AG04449 (cell line): Measurements from ENCODE around the gene CISTR.

Experiments
- CTCF ChIA-PET: fragments of 350-600 bp; formaldehyde crosslinking; extraction: SDS; loops from one replicate; lab custom pipeline; 2021; ENCODE audit warnings: antibody characterized with exemption; lab: Yijun Ruan, JAX
- POLR2A ChIA-PET: fragments of 400-600, 350-600 bp; formaldehyde crosslinking; extraction: SDS; loops from one replicate; lab custom pipeline; 2020; ENCODE audit warnings: antibody characterized with exemption, inconsistent platforms; lab: Yijun Ruan, JAX
- DNase-seq: peaks from one replicate; pipeline ENCODE4 v3.0.0-alpha.2; 2010; ENCODE audit warnings: low read depth, low spot score
- H3K4me3 ChIP-seq: 2 replicates; pipeline ENCODE4 v1.5.1; 2011; ENCODE audit warnings: low read depth, mild to moderate bottlenecking, control low read depth, low read length
- TF ChIP-seq, protein P1 (sequence below): IDR thresholded peaks from one replicate; pipeline ENCODE4 v1.5.1; 2011; ENCODE audit warnings: mild to moderate bottlenecking, moderate library complexity, low read length, control low read depth, inconsistent platforms; ENCODE audit not compliant: insufficient read depth; ENCODE audit errors: missing control alignments

CISTR gene

DNA sequence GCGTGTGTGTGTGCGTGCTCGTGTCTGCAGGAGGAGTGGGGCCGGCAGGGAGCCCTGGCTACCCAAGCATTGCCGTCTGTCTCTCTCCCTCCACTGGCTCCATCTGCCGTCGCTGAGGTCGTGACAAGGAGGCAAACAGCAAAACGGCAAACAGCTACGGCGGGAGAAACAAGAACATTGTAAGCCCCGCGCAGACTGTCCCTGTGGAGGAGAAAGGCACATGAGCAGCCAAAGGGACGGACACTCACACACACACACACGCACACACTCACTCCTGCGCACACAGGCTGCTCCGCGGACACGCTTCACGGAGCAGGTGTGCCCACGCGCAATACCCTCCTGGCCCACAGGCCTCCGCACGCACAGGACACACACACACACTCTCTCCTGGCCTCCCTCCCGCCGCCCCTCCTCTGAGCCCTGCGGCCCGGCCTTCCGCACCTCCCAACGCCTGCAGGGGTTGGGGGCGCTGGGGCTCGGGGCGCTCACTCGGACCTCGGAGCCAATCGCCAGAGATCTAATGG lies 905 bp downstream of the CISTR start:
- ChIA-PET CTCF (interaction anchor here (2.5 to 7.8 kb wide), 6 partner anchors 9 to 52 kb away, joined by 14 to 71 read pairs (median 22); no protein-coding TSS in a partner anchor), POLR2A (no interaction called here)
- TF ChIP-seq, protein P1, sequence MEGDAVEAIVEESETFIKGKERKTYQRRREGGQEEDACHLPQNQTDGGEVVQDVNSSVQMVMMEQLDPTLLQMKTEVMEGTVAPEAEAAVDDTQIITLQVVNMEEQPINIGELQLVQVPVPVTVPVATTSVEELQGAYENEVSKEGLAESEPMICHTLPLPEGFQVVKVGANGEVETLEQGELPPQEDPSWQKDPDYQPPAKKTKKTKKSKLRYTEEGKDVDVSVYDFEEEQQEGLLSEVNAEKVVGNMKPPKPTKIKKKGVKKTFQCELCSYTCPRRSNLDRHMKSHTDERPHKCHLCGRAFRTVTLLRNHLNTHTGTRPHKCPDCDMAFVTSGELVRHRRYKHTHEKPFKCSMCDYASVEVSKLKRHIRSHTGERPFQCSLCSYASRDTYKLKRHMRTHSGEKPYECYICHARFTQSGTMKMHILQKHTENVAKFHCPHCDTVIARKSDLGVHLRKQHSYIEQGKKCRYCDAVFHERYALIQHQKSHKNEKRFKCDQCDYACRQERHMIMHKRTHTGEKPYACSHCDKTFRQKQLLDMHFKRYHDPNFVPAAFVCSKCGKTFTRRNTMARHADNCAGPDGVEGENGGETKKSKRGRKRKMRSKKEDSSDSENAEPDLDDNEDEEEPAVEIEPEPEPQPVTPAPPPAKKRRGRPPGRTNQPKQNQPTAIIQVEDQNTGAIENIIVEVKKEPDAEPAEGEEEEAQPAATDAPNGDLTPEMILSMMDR, result no peak
- no peak for DNase-seq
- peak overlapping the region; percentile 30 for H3K4me3 ChIP-seq

DNA sequence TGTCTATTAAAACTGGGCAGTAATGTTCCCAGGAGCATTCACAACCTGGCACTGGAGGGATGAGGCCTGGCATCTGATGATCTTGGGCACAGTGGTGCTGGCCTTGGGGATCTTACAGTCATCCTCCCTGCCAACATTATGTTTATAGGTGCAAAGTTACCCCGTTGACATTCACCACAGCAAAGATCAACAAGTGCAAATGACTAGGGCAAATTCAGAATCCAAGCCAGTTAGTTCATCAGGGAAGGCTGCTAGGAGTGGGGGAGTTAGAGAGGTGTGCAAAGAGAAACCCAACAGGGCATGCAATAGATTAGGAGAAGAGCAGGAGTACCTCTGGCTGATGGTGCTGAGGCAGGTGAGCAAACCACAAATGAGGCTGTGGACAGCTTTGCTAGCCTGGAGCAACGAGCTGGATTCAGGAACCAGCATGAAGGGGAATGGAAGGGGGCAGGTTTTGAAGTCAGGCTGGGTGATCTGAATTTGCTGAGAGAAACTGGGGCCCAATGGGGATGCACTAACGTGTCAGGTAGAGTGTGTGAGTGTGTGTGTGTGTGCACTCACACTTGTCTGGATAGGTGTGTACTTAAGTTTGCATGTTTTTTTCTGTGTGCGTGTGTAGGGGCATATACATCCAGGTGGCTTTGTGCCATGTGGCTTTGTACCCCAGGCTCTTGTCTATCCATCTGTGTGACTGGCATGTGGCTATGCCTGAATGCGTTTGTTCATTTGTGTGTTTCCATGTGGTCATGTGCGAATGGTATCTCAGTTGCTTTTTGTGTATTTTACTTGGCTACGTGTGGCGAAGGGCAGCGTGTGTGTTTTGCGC lies 1.6 kb downstream of the CISTR start:
- TF ChIP-seq, protein P1, result no peak
- ChIA-PET CTCF (interaction anchor here (2.5 to 6.2 kb wide), 3 partner anchors 17 to 51 kb away, joined by 19 to 50 read pairs (median 24); no protein-coding TSS in a partner anchor), POLR2A (no interaction called here)
- no peak overlapping the region for H3K4me3 ChIP-seq
- DNase-seq, result no peak

DNA sequence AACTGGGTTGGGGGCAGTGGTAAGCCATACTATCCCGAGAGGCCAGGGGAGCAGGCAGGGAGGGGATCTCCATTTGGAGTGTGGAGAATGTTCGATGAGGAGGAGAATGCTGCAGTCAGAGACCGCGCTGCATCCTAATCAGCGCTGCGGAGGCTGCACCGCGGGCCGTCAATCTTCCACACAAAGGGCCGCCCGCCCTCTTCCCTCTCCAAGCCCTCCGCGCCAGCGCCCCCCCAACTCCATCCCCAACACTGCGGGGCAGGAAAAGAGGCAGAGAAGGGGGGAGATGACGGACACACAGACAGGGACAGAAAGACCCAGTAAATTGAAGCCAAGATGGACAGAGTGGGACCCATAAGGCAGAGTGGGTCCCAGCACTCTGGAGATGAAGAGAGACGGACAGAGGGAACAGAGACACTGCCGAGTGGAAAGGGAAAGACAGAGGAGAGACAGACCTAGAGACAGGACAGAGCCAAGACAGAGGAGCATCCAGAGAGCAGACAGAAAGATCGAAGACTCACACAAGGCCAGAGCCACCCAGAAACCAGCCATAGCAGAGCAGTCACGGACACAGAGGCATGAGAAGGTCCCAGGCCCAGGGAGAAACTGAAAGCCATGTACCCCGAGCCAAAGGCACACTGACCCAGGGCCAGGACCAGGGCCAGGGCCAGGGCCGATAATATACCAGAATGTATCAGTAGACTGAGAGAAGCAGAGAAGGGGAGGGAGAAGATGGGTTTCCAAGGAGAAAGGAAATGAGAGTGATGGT lies 3.5 kb downstream of the CISTR start:
- DNase-seq, result no peak
- POLR2A ChIA-PET, result no interaction called here
- CTCF ChIA-PET, result interaction anchor here (1.0 to 24.8 kb wide), 18 partner anchors 9 to 467 kb away, joined by 3 to 941 read pairs (median 42); partner anchors contain the start of genes ATP5MC2, CALCOCO1 and HOXC10
- no peak overlapping the region for H3K4me3 ChIP-seq
- TF ChIP-seq, protein P1, result no peak

DNA sequence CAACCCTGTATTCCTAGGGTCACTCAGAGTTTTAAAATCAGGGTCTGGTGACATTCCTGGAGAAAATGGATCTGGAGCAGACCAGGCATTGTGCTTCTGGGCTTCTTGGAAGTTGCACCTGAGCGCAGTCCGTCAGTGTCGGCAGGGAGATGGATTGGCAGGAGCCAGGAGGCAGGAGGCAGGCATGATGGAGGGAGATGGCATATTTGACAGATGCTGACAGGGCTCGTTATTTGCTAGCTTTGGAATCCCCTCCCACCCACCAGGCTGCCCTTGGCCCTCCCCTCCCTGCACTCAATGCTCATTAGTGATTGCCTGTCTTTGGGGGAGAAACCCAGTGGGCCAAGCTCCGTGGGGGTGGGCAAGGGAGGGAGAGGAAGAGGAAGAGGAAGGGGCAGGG lies 4.7 kb downstream of the CISTR start:
- TF ChIP-seq, protein P1, result no peak
- ChIA-PET POLR2A (no interaction called here), CTCF (interaction anchor here (0.8 to 24.8 kb wide), 50 partner anchors 10 to 594 kb away, joined by 3 to 941 read pairs (median 5); partner anchors contain the start of genes ATP5MC2, CALCOCO1, HOXC10 and HOXC11)
- no peak for DNase-seq
- no peak overlapping the region for H3K4me3 ChIP-seq

DNA sequence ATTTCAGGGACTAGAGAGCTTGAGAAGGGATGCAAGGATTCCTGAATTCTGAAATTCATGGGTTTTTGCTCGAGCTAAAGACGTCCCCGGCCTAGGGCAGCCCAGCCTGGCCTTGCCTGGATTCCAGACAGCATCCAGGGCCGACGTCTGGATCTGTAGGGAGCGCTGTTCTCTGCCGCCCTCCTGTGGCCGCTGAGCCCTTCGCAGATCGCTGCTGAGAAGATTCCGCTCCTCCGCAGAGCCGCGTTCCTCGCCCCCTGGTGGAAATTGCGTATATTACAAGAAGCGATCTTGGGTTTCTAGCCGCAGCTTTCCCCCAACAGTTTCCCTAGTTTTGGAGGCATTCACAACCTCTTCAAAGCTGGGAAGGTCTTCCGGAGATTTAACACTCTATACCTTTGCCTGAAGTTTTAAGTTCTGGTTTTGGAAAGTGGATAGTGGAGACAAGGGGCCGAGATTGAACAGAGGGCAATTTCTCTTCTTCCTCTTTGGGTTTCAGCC lies 5.1 kb downstream of the CISTR start:
- ChIA-PET CTCF (interaction anchor here (0.6 to 24.8 kb wide), 66 partner anchors 10 to 595 kb away, joined by 3 to 941 read pairs (median 5); partner anchors contain the start of genes ATP5MC2, CALCOCO1, HOXC10 and HOXC11), POLR2A (no interaction called here)
- DNase-seq, result no peak
- TF ChIP-seq, protein P1, result peak; percentile 100
- H3K4me3 ChIP-seq, result no peak overlapping the region
